HG03280 (cell line): Measurements from ENCODE around the gene NDUFA12.

Source experiments
- ATAC-seq: cut with Tn5 transposase; IDR thresholded peaks from one replicate; pipeline ENCODE4 v1.9.1; 2021; ENCODE audit warnings: mild to moderate bottlenecking, moderate library complexity; ENCODE audit not compliant: unreplicated experiment

Gene NDUFA12

DNA sequence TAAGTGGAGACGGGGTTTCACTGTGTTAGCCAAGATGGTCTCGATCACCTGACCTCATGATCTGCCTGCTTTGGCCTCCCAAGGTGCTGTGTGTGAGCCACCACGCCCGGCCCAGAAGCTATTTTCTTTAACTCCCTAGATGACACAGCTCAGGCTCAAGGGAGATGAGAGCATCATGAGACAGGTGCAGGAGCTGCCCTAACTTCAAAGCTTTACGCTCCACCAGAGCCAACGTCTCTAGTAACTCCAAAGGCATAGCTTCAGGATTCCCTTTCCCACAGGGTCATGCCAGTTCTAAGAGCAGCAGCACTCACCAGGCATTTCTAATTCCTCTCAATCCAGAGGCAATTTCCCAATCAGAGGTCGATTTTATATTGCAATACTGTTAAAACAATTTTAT is 21.0 kb downstream of the NDUFA12 start:
- ATAC-seq: no peak

- ATAC-seq: no peak
Observed at GRCh38 chr12:94980577-94980976, 22.9 kb downstream of the NDUFA12 start.

GRCh38 chr12:94979941-94980340 is 23.6 kb downstream of the NDUFA12 start:
- ATAC-seq: no peak

GRCh38 chr12:94977766-94978468 is 25.6 kb downstream of the NDUFA12 start:
- no peak for ATAC-seq

- no peak for ATAC-seq
Observed at GRCh38 chr12:94973221-94973620, 30.3 kb downstream of the NDUFA12 start.

GRCh38 chr12:94972795-94973194 is 30.7 kb downstream of the NDUFA12 start:
- no peak for ATAC-seq

GRCh38 chr12:94971923-94972322 is 31.6 kb downstream of the NDUFA12 start:
- no peak for ATAC-seq

- ATAC-seq: no peak
Observed at GRCh38 chr12:94970560-94970959, 32.9 kb downstream of the NDUFA12 start.

DNA sequence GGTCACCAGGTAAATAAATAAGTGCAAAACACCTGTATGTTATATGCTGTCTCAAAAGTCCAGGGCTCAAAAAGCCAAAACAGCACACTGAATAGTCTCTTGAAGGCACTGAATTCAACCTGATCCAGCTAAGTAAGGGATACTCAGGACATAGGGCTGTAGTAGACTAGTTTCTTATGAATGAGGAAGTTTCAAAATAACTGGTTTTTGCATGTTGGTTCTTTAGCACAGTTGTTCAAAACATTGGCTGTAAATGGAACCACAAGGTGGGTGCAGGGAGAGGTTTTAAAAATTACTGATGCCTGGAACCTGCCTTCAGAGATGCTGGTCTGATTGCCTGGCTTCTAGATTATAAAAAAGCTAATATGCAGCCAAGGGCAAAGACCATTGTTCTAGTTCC is 34.1 kb downstream of the NDUFA12 start:
- ATAC-seq: no peak

DNA sequence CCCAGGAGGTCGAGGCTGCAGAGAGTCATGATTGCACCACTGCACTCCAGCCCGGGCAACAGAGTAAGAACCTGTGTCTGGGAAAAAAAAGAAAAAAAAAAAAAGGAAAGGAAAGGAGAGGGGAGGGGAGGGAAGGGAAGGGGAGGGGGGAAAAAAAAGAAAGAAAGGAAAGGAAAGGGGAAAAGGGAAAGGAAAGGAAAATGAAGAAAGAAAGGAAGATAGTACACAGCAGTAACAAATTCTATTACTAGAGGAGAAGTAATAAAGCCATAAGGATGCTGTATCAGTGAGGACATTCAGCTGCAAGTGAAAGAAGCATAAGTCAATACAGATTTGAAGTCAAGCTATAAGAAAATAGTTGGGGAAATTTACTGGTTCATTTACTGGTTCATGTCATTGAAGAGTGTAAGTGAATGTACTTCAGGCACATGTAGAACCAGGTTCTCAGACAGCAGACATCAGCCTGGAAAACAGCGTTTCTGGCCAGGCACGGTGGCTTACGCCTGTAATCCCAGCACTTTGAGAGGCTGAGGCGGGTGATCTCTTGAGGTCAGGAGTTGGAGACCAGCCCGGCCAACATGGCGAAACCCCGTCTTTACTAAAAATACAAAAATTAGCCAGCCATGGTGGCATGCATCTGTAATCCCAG is 37.4 kb downstream of the NDUFA12 start:
- ATAC-seq: no peak

DNA sequence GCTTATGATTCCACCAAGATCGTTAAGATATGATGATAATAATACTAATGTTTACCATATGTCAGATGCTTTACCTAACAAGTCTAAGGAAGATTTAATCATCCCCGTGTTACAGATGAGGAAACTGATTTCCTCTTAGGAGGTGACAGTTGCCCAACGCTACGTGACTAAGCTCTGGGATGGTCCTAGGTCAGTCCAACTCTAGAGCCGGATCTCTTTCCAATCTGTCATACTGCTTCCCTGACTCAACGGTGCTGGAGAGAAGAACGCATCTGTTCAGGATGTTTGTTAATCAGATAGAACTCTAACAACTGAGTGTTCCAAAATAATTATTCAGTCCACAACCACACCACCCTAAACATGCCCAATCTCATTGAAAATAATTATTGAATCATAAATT is 39.8 kb downstream of the NDUFA12 start:
- ATAC-seq: no peak

DNA sequence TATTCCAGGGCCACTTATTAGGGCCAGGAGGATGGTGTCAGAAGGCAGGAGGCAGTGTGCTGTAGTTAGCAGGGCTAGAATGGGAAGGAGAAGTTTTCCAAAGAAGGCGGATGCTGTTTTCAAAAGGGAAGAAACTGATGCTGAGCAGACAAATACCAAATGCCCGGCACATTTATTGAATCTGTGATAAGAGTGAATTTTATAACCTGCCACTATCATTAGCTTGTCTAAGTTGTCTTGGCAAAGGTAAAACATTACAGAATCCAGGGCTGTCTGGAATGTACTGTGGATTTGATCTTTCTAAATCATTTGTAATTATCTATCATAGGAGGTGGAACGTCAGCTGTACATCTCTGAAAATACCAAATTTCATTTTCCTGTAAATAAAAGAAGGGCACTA is 40.8 kb downstream of the NDUFA12 start:
- ATAC-seq: no peak

- no peak for ATAC-seq
Observed at GRCh38 chr12:94961911-94962310, 41.6 kb downstream of the NDUFA12 start.

DNA sequence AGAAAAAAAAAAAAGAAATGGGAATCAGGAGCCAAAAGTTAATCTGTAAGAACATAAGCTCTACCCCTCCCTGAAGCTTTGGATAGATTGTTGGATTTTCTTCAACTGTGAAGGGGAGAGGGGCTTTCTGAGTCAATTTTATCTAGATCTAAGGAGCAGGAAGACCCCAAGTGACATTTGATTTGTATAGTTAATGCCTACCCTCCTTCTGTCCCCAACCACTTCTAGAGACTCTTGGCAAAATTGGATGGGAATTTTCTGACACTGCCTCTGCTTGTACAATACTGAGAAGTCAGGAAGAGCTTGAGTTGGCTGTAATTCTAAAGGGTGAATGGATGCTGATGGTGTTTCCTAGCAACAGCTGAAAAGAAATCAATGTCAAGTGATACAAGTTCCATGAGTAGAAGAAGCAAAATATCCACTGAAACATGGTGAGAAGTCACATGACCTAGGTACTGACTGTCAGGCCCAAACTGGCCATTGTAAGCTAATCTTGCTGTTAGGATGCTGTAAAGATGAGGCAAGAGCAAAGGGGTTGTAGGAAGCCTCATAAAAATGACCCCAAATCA is 42.2 kb downstream of the NDUFA12 start:
- no peak for ATAC-seq

DNA sequence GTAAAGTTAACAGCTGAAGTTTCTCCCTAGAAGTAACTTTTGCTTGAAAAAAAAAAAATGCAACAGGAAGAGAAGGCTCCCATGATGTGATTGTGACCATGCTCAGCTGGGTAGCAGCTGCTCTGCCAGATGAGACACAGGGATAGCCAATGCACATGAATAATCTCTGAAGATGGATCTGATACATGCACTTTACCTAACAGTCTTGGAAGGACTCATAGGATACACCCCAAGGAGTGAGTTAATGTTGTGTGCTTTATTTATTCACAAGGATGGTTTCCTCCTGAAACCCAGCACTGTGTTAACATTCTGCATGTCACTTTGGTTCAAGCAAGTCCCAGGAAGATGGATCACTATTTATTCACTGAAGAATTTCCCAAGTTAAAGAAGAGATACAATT is 46.5 kb downstream of the NDUFA12 start:
- no peak for ATAC-seq

- ATAC-seq: no peak
Observed at GRCh38 chr12:94954948-94955592, 48.4 kb downstream of the NDUFA12 start.

DNA sequence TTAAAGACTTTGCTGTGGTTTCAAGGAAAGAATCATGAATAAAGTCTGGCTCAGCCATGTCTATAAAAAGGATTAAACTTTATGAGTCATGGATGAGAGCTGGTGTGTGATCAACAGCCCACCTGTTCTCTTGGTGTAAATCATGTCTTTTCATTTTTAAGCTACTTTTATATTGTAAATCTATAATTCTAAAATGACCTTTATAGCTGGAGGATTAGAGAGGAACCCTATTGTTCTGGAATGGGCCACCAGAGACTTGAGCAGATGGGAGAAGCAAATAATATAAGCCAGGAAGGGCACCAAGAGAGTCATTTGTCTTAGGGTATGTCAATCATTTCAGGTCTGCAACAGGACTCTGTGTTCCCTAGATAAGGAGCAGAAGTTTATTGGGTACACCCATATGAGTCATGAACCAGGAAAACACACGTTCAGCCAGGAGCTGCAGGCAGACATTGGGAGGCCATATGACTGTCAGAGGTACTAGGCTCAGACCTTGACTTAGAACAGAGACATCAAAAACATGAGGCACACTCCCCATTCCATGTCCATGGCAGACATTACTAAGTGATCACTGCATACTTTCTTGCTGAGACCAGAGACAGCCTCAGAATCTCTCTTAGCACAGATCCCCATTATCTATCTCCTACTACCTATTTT is 49.3 kb downstream of the NDUFA12 start:
- no peak for ATAC-seq

- ATAC-seq: no peak
Observed at GRCh38 chr12:94952325-94952724, 51.2 kb downstream of the NDUFA12 start.

- ATAC-seq: no peak
Observed at GRCh38 chr12:94951071-94951934, 52.2 kb downstream of the NDUFA12 start.

DNA sequence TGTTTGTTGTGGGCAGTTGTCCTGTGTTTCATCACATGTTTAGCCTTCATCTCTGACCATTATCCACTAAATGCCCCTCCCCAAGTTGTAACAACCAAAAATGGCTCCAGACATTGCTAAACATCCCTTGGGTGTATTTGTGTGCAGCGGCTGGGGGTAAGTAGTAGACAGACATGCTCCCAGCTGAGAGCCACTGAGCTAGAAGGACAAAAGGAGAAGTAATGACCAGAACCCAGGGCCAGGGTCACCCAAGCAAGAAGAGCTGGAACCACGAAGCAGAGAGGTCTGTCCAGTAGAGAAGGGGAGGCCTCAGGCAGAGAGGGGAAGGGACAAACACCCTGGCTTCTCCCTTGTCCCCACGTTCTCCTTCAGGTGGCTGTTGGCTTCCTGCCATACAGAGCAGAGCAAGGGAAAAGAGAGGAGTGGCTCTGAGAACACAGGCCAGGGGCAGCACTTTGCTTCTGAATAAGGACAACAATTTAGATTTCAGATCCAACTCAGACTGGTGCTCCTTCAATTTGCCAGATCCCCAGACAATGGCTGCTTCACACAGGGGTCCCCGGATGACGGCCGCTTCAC is 55.2 kb downstream of the NDUFA12 start:
- ATAC-seq: no peak
